Ishikawa (cell line): ENCODE results near the gene PRODH2.

Source experiments
- CEBPB ChIP-seq: IDR thresholded peaks from 2 replicates; pipeline ENCODE4 v1.6.1; 2012
- CREB1 ChIP-seq: IDR thresholded peaks from 2 replicates; pipeline ENCODE4 v1.6.1; 2012; ENCODE audit warnings: low read depth
- EGR1 ChIP-seq: IDR thresholded peaks from 2 replicates; pipeline ENCODE4 v1.6.1; 2012
- EP300 ChIP-seq: IDR thresholded peaks from 2 replicates; pipeline ENCODE4 v1.6.1; 2012; ENCODE audit warnings: borderline replicate concordance
- FOXM1 ChIP-seq: IDR thresholded peaks from 2 replicates; pipeline ENCODE4 v1.6.1; 2012; ENCODE audit warnings: low read depth, borderline replicate concordance
- MAX ChIP-seq: IDR thresholded peaks from 2 replicates; pipeline ENCODE4 v1.6.1; 2012
- NFIC ChIP-seq: IDR thresholded peaks from 2 replicates; pipeline ENCODE4 v1.6.1; 2012
- RAD21 ChIP-seq: IDR thresholded peaks from 2 replicates; pipeline ENCODE4 v1.6.1; 2012; ENCODE audit warnings: low read depth
- REST ChIP-seq: IDR thresholded peaks from 2 replicates; pipeline ENCODE4 v1.6.1; 2012; ENCODE audit warnings: low read depth, mild to moderate bottlenecking
- TAF1 ChIP-seq: IDR thresholded peaks from 2 replicates; pipeline ENCODE4 v1.6.1; 2012; ENCODE audit warnings: low read depth, mild to moderate bottlenecking
- TCF12 ChIP-seq: IDR thresholded peaks from 2 replicates; pipeline ENCODE4 v1.6.1; 2012; ENCODE audit warnings: low read depth
- TEAD4 ChIP-seq: IDR thresholded peaks from 2 replicates; pipeline ENCODE4 v1.6.1; 2012
- USF1 ChIP-seq: IDR thresholded peaks from 2 replicates; pipeline ENCODE4 v1.6.1; 2012
- YY1 ChIP-seq: IDR thresholded peaks from 2 replicates; pipeline ENCODE4 v1.6.1; 2012; ENCODE audit warnings: low read depth
- ZBTB7A ChIP-seq: IDR thresholded peaks from 2 replicates; pipeline ENCODE4 v1.6.1; 2012; ENCODE audit warnings: low read depth

The PRODH2 gene

DNA sequence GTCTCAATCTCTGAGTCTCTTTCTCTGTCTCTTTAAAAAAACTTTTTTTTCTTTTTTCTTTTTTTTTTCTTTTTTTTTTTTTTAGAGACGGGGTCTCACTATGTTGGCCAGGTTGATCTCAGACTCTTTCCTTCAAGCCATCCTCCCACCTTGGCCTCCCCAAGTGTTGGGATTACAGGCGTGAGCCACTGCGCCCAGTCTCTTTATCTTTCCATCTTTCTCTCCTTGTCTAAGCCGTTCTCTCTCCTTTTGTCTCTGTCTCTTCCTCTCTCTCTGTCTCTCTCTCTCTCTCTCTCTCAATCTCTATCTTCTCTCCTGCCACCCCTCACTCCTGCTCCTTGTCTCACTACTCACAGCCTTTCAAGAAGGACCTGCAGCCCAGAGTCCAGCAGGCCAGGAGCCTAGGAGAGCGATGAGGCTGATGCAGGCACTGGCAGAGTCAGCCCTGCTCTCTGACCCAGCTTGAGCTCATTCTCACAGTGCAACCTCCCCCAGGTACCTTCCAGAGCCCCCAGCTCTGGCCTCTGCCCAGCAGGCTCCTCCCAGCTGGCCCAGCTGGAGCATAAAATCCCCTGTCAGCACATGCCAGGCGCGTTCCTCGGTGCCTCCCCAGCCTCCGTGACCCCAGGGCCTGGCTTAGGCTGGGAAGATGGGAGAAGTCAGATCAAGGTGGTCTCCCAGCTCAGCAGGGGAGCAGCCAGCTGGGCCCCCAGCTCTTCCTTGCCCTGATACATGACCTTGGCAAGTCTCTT, 39.6 kb upstream of the PRODH2 start, which contains the start of gene NPHS1:
Gene NPHS1 (minus strand): TSS at position 476 of the 752 bp plus-strand sequence. CDS start 667 bp downstream, outside the sequence.
- TF ChIP-seq USF1 = no peak
- TF ChIP-seq EGR1 = no peak

GRCh38 chr19:35851213-35852028, 38.8 kb upstream of the PRODH2 start:
- TF ChIP-seq TCF12 = no peak
- TF ChIP-seq TEAD4 = no peak
- peak; percentile 31 for TF ChIP-seq RAD21
- TF ChIP-seq CREB1 = peak; percentile 24; the same call in 1 of the 2 replicates

DNA sequence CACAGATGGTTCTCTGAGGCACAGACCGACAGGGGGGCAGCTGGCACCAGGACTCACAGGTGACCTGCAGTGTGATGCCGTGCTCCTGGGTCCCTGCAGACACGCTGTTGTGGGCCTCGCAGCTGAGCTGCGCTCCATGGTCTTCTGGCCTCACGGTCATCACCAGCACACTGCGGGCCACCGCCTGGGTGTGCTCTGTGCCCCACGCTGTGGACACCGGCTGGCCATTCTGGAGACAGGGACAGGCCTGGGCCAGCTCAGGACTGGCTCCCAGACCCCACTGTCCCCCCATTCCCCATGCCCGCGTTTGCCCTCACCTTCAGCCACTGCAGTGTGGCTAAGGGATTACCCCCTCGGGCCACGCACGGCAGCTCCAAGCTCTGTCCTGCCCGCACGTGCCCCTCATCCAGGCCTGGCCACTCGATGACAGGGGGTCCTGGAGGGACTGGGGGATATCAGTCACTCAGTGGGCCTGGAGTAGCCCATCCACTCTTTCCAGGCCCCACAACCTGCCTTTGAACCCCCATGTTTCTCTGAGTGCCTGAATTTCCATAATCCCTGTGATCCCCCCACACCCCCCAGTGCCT, 36.4 kb upstream of the PRODH2 start:
- TF ChIP-seq TEAD4 (no peak), REST (no peak), RAD21 (no peak), FOXM1 (no peak), TCF12 (no peak), YY1 (no peak), USF1 (no peak), CREB1 (no peak)

- no peak for TF ChIP-seq FOXM1
- TF ChIP-seq ZBTB7A = no peak
- no peak for TF ChIP-seq EGR1
- no peak for TF ChIP-seq TCF12
- TF ChIP-seq CREB1 = no peak
- no peak for TF ChIP-seq MAX
- TF ChIP-seq EP300 = no peak
- TF ChIP-seq TAF1 = no peak
- no peak for TF ChIP-seq REST
- TF ChIP-seq USF1 = no peak
- no peak for TF ChIP-seq NFIC
- no peak for TF ChIP-seq TEAD4
- TF ChIP-seq RAD21 = no peak
- no peak for TF ChIP-seq CEBPB
- TF ChIP-seq YY1 = no peak
Measured at GRCh38 chr19:35848486-35848885, 35.8 kb upstream of the PRODH2 start.

- TF ChIP-seq TCF12 (no peak), EP300 (no peak), USF1 (no peak), MAX (no peak), YY1 (no peak), REST (no peak), RAD21 (no peak), FOXM1 (no peak), NFIC (no peak), EGR1 (no peak), TAF1 (no peak), ZBTB7A (no peak), TEAD4 (no peak), CREB1 (no peak), CEBPB (no peak)
Measured at GRCh38 chr19:35847911-35848310, 35.3 kb upstream of the PRODH2 start.
